ENCODE results near the gene PGBD1. TPM values are rescaled to one million over a fixed set of nuclear protein-coding genes. Genes with fewer than 3 reads are reported as not detected.

Gene PGBD1
- total RNA-seq, 4 donors from 2014 or later = 0.80 to 2.8 (median 1.5) TPM

GRCh38 chr6:28250747-28251146, 30.6 kb upstream of the PGBD1 start:
- Histone ChIP-seq H3K4me1 (peaks cover 9 to 15% of the 10 kb centered on the region in 2 donors), H3K36me3 (peaks cover 0 to 25% of the 10 kb centered on the region in 2 donors), H3K27ac (no peak overlapping the region), H3K4me3 (peak overlapping the region; percentile 72 to 94 (median 90)), H3K27me3 (peaks cover 0 to 3% (median 0%) of the 10 kb centered on the region in 3 donors), H3K9me3 (no peaks in the 10 kb centered on the region)
- intact Hi-C loops (cut with DNase I; ENCODE audit: low total_unique reads) = loop anchor here (5.0 kb wide), 1 partner anchor 87 kb away; the partner anchor contains the start of gene ZSCAN31
- no peak for DNase-seq
- TF ChIP-seq POLR2A (IDR thresholded peaks at IDR 0.05) (no peak), CTCF (IDR thresholded peaks at IDR 0.05 in 4 of 5, conservative IDR thresholded peaks at IDR 0.05 in 1 of 5) (no peak)
- in situ Hi-C loops (cut with MboI; ENCODE audit: low sequenced_read_pairs in 4 of 4) = loop anchor here in 1 of 4 donors (25.0 kb wide), 1 partner anchor 113 kb away; the partner anchor contains the start of gene ZKSCAN8
- no peak for ATAC-seq

GRCh38 chr6:28251661-28252008, 29.7 kb upstream of the PGBD1 start:
- Histone ChIP-seq H3K27ac (peak overlapping the region; percentile 44 to 53 (median 49)), H3K36me3 (peaks cover 0 to 16% of the 10 kb centered on the region in 2 donors), H3K9me3 (no peaks in the 10 kb centered on the region), H3K27me3 (peaks cover 0 to 3% (median 0%) of the 10 kb centered on the region in 3 donors), H3K4me1 (peaks cover 9 to 15% of the 10 kb centered on the region in 2 donors), H3K4me3 (peak overlapping the region; percentile 72 to 94 (median 90))
- in situ Hi-C loops (cut with MboI; ENCODE audit: low sequenced_read_pairs in 4 of 4) (loop anchor here in 1 of 4 donors (25.0 kb wide), 1 partner anchor 114 kb away; the partner anchor contains the start of gene ZKSCAN8), intact Hi-C loops (cut with DNase I; ENCODE audit: low total_unique reads) (loop anchor here (1.0 to 5.0 kb wide), 5 partner anchors 27 to 191 kb away; partner anchors contain the start of genes ZKSCAN8, ZSCAN23, ZSCAN31 and ZSCAN9)
- DNase-seq (no peak), ATAC-seq (peak; percentile 28 to 36)
- TF ChIP-seq POLR2A (IDR thresholded peaks at IDR 0.05) = no peak

DNA sequence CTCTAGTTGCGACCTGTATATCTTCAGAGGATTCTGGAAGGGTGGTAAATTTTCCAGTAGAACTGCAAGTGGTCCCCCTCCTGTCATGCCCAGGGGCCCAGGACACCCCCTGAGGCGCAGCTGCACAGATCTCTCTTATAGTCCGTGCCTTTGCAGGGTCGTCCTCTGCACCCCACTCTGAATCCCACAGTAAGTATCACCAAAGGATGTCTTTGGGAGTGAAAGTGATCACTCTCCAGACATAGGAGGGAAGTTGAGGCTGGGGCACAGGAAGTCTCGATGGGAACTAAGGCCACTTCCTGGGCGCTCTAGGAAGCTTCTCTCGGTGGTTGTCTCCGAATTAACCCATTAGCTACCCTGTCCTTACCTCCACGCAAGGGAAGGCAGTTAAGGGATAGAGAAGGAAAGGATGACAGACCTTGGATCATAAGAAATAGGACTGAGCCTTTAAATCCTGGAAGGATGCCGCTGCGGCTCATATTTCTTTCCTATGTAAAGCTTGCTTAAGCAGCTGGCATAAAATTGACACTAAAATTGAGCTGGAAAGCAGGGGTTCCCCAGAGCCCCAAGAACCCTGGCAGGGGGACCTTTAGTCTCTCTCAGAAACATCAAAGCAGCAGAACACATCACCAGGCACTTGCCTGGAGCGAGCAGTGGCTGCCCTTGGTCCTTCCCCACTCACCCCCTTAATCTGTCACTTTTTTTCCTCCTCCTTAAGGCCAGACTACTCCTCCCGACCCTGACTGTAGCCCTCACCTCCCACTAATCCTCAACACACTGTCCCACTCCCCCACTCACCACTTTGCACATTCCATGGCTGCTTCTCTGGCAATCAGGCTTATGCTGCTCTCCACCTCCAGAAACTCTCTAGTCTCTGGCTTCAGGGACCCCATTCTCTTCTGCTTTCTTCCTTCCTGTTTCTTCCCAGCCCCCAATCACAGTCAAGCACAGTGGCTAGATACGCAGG, 29.1 kb upstream of the PGBD1 start, which contains the start of gene ZKSCAN4:
ZKSCAN4 (minus strand) TSS at position 261 of the 967 bp plus-strand sequence. CDS start 289 bp downstream, outside the sequence.
- no peak for TF ChIP-seq CTCF (IDR thresholded peaks at IDR 0.05 in 4 of 5, conservative IDR thresholded peaks at IDR 0.05 in 1 of 5)
- TF ChIP-seq POLR2A (IDR thresholded peaks at IDR 0.05) = no peak
- in situ Hi-C loops (cut with MboI; ENCODE audit: low sequenced_read_pairs in 4 of 4) (loop anchor here in 1 of 4 donors (25.0 kb wide), 1 partner anchor 115 kb away; the partner anchor contains the start of gene ZKSCAN8), intact Hi-C loops (cut with DNase I; ENCODE audit: low total_unique reads) (loop anchor here (1.0 to 5.0 kb wide), 5 partner anchors 27 to 191 kb away; partner anchors contain the start of genes ZKSCAN8, ZSCAN23, ZSCAN31 and ZSCAN9)
- Histone ChIP-seq H3K4me1 (peaks cover 9 to 15% of the 10 kb centered on the region in 2 donors), H3K36me3 (peaks cover 0 to 10% of the 10 kb centered on the region in 2 donors), H3K27ac (peak within 1 kb of the TSS; percentile 44 to 53 (median 49)), H3K27me3 (peaks cover 0 to 3% (median 0%) of the 10 kb centered on the region in 3 donors), H3K9me3 (no peaks in the 10 kb centered on the region), H3K4me3 (peak within 1 kb of the TSS; percentile 72 to 94 (median 90))
- peak; percentile 57 to 67 for DNase-seq
- ATAC-seq = peak; percentile 99 to 100

DNA sequence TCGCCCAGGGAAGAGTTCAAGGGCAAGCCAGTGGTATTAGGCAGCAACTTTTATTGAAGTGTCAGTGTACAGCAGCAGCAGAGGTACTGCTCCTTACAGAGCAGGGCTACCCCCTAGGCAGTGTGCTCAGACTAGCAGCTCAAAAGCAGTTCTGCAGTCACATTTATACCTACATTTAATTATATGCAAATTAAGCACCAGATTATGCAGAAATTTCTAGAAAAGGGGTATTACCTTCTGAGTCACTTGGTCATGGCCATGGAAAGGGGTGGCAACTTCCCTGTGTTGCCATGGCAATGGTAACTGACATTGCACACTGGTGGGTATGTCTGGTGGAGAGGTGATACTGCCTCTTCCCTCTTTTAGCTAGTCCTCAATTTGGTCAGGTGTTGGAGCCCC, 27.3 kb upstream of the PGBD1 start:
- in situ Hi-C loops (cut with MboI; ENCODE audit: low sequenced_read_pairs in 4 of 4) = loop anchor here in 1 of 4 donors (25.0 kb wide), 1 partner anchor 117 kb away; the partner anchor contains the start of gene ZKSCAN8
- no peak overlapping the region for H3K27ac ChIP-seq

More for the DNA sequence above, 27.3 kb upstream of the PGBD1 start:
- Histone ChIP-seq H3K4me3 (no peak overlapping the region), H3K9me3 (no peaks in the 10 kb centered on the region), H3K27me3 (peaks cover 0 to 3% (median 0%) of the 10 kb centered on the region in 3 donors), H3K36me3 (no peaks in the 10 kb centered on the region), H3K4me1 (peaks cover 9 to 15% of the 10 kb centered on the region in 2 donors)
- no peak for ATAC-seq
- intact Hi-C loops (cut with DNase I; ENCODE audit: low total_unique reads) = loop anchor here (5.0 kb wide), 1 partner anchor 83 kb away; the partner anchor contains the start of gene ZSCAN31
- no peak for DNase-seq
- TF ChIP-seq CTCF (IDR thresholded peaks at IDR 0.05 in 4 of 5, conservative IDR thresholded peaks at IDR 0.05 in 1 of 5) (no peak), POLR2A (IDR thresholded peaks at IDR 0.05) (no peak)

Measured in gastrocnemius medialis (tissue), 4 donors.